ENCODE results near the gene SLC16A11.
A peak's percentile ranks its signal among the peaks of the same experiment; 100 is the strongest.

The SLC16A11 gene

GRCh38 chr17:7038025-7038862 is 5.6 kb downstream of the SLC16A11 start:
- no peak for ATAC-seq
- TF ChIP-seq TOX (CRISPR knock-in tag; IDR thresholded peaks at IDR 0.05; ENCODE audit: borderline replicate concordance) (no peak), ZNF565 (CRISPR knock-in tag; conservative IDR thresholded peaks at IDR 0.05; ENCODE audit: low read depth) (no peak), BACH2 (CRISPR knock-in tag; IDR thresholded peaks at IDR 0.05; ENCODE audit: borderline replicate concordance) (no peak), CSDC2 (CRISPR knock-in tag; IDR thresholded peaks at IDR 0.05) (no peak), ARNTL (CRISPR knock-in tag; IDR thresholded peaks at IDR 0.05; ENCODE audit: borderline replicate concordance, low read depth) (no peak), ZFP30 (CRISPR knock-in tag; IDR thresholded peaks at IDR 0.05) (no peak), ESRRG (CRISPR knock-in tag; IDR thresholded peaks at IDR 0.05) (no peak), OSR1 (CRISPR knock-in tag; IDR thresholded peaks at IDR 0.05) (no peak), ZFP3 (CRISPR knock-in tag; IDR thresholded peaks at IDR 0.05) (no peak), CSRNP3 (CRISPR knock-in tag; IDR thresholded peaks at IDR 0.05) (no peak), ZNF70 (CRISPR knock-in tag; IDR thresholded peaks at IDR 0.05) (no peak), PPARA (CRISPR knock-in tag; IDR thresholded peaks at IDR 0.05; ENCODE audit: borderline replicate concordance) (no peak)
- TF ChIP-seq, protein P1, sequence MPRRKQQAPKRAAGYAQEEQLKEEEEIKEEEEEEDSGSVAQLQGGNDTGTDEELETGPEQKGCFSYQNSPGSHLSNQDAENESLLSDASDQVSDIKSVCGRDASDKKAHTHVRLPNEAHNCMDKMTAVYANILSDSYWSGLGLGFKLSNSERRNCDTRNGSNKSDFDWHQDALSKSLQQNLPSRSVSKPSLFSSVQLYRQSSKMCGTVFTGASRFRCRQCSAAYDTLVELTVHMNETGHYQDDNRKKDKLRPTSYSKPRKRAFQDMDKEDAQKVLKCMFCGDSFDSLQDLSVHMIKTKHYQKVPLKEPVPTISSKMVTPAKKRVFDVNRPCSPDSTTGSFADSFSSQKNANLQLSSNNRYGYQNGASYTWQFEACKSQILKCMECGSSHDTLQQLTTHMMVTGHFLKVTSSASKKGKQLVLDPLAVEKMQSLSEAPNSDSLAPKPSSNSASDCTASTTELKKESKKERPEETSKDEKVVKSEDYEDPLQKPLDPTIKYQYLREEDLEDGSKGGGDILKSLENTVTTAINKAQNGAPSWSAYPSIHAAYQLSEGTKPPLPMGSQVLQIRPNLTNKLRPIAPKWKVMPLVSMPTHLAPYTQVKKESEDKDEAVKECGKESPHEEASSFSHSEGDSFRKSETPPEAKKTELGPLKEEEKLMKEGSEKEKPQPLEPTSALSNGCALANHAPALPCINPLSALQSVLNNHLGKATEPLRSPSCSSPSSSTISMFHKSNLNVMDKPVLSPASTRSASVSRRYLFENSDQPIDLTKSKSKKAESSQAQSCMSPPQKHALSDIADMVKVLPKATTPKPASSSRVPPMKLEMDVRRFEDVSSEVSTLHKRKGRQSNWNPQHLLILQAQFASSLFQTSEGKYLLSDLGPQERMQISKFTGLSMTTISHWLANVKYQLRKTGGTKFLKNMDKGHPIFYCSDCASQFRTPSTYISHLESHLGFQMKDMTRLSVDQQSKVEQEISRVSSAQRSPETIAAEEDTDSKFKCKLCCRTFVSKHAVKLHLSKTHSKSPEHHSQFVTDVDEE (CRISPR knock-in tag; IDR thresholded peaks at IDR 0.05): no peak
- TF ChIP-seq, protein P2, sequence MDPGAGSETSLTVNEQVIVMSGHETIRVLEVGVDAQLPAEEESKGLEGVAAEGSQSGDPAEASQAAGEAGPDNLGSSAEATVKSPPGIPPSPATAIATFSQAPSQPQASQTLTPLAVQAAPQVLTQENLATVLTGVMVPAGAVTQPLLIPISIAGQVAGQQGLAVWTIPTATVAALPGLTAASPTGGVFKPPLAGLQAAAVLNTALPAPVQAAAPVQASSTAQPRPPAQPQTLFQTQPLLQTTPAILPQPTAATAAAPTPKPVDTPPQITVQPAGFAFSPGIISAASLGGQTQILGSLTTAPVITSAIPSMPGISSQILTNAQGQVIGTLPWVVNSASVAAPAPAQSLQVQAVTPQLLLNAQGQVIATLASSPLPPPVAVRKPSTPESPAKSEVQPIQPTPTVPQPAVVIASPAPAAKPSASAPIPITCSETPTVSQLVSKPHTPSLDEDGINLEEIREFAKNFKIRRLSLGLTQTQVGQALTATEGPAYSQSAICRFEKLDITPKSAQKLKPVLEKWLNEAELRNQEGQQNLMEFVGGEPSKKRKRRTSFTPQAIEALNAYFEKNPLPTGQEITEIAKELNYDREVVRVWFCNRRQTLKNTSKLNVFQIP (CRISPR knock-in tag; IDR thresholded peaks at IDR 0.05; ENCODE audit: borderline replicate concordance, low read depth): no peak

GRCh38 chr17:7035591-7036368 is 8.1 kb downstream of the SLC16A11 start, which contains the start of gene SLC16A13:
SLC16A13 (plus strand) TSS chr17:7036015; CDS start chr17:7036383, 368 bp downstream.
- ATAC-seq: peak; percentile 97
- TF ChIP-seq ZFP30 (CRISPR knock-in tag; IDR thresholded peaks at IDR 0.05) (no peak), BACH2 (CRISPR knock-in tag; IDR thresholded peaks at IDR 0.05; ENCODE audit: borderline replicate concordance) (no peak), TCF4 (CRISPR knock-in tag; IDR thresholded peaks at IDR 0.05; ENCODE audit: borderline replicate concordance) (no peak), CSRNP3 (CRISPR knock-in tag; IDR thresholded peaks at IDR 0.05) (no peak), ZC3H10 (CRISPR knock-in tag; IDR thresholded peaks at IDR 0.05) (no peak), ZFP3 (CRISPR knock-in tag; IDR thresholded peaks at IDR 0.05) (no peak), ISL1 (CRISPR knock-in tag; IDR thresholded peaks at IDR 0.05) (no peak), GLIS3 (CRISPR knock-in tag; IDR thresholded peaks at IDR 0.05) (no peak), ARNTL (CRISPR knock-in tag; IDR thresholded peaks at IDR 0.05; ENCODE audit: borderline replicate concordance, low read depth) (no peak), TOX (CRISPR knock-in tag; IDR thresholded peaks at IDR 0.05; ENCODE audit: borderline replicate concordance) (no peak), ZNF8 (CRISPR knock-in tag; IDR thresholded peaks at IDR 0.05) (no peak), ESRRG (CRISPR knock-in tag; IDR thresholded peaks at IDR 0.05) (no peak), SNAI2 (CRISPR knock-in tag; IDR thresholded peaks at IDR 0.05) (no peak), ZNF565 (CRISPR knock-in tag; conservative IDR thresholded peaks at IDR 0.05; ENCODE audit: low read depth) (no peak), RARB (CRISPR knock-in tag; IDR thresholded peaks at IDR 0.05) (no peak), ZNF70 (CRISPR knock-in tag; IDR thresholded peaks at IDR 0.05) (no peak)
- TF ChIP-seq, protein P2 (CRISPR knock-in tag; IDR thresholded peaks at IDR 0.05; ENCODE audit: borderline replicate concordance, low read depth): no peak
- TF ChIP-seq, protein P3, sequence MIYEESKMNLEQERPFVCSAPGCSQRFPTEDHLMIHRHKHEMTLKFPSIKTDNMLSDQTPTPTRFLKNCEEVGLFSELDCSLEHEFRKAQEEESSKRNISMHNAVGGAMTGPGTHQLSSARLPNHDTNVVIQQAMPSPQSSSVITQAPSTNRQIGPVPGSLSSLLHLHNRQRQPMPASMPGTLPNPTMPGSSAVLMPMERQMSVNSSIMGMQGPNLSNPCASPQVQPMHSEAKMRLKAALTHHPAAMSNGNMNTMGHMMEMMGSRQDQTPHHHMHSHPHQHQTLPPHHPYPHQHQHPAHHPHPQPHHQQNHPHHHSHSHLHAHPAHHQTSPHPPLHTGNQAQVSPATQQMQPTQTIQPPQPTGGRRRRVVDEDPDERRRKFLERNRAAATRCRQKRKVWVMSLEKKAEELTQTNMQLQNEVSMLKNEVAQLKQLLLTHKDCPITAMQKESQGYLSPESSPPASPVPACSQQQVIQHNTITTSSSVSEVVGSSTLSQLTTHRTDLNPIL (CRISPR knock-in tag; IDR thresholded peaks at IDR 0.05; ENCODE audit: low read depth): no peak
- TF ChIP-seq, protein P1 (CRISPR knock-in tag; IDR thresholded peaks at IDR 0.05): no peak
